DOHH2 (cell line): Measurements from ENCODE around the gene ZNF648.

Source experiments
- H3F3A ChIP-seq: fragments of 200-600 bp; sonication (generic), shearing (Covaris generic); 2 replicates; pipeline ENCODE4 v1.6.0; 2016; ENCODE audit warnings: antibody characterized with exemption, mild to moderate bottlenecking; ENCODE audit not compliant: control insufficient read depth, insufficient read depth
- H3K27ac ChIP-seq: fragments of 200-600 bp; sonication (generic); 2 replicates; pipeline ENCODE4 v1.5.1; 2014; ENCODE audit warnings: low read depth, mild to moderate bottlenecking, low read length, moderate library complexity
- H3K27me3 ChIP-seq: fragments of 200-600 bp; sonication (generic); 2 replicates; pipeline ENCODE4 v1.6.1; 2014; ENCODE audit warnings: mild to moderate bottlenecking, low read length, mixed read lengths; ENCODE audit not compliant: control insufficient read depth
- H3K36me3 ChIP-seq: fragments of 200-600 bp; sonication (generic); 2 replicates; pipeline ENCODE4 v1.6.1; 2014; ENCODE audit warnings: mild to moderate bottlenecking, low read length, moderate library complexity, mixed read lengths; ENCODE audit not compliant: control insufficient read depth
- H3K4me1 ChIP-seq: fragments of 200-600 bp; sonication (generic); 2 replicates; pipeline ENCODE4 v1.6.1; 2014; ENCODE audit warnings: mild to moderate bottlenecking, low read length, mixed read lengths; ENCODE audit not compliant: control insufficient read depth
- H3K4me2 ChIP-seq: fragments of 200-600 bp; sonication (generic); 2 replicates; pipeline ENCODE4 v1.6.0; 2014; ENCODE audit warnings: mild to moderate bottlenecking, low read length, moderate library complexity
- H3K4me3 ChIP-seq: fragments of 200-600 bp; sonication (generic); 2 replicates; pipeline ENCODE4 v1.5.1; 2014; ENCODE audit warnings: mild to moderate bottlenecking, low read length, mixed read lengths
- H3K79me2 ChIP-seq: fragments of 200-600 bp; sonication (generic); 2 replicates; pipeline ENCODE4 v1.6.1; 2014; ENCODE audit warnings: mild to moderate bottlenecking, low read length, mixed read lengths; ENCODE audit not compliant: control insufficient read depth
- H3K9me2 ChIP-seq: fragments of 200-600 bp; sonication (generic); replicated peaks from 2 replicates; pipeline ENCODE4 v1.6.1; 2014; ENCODE audit warnings: mild to moderate bottlenecking, low read length, mixed read lengths; ENCODE audit not compliant: control insufficient read depth
- H3K9me3 ChIP-seq: fragments of 200-600 bp; sonication (generic); 2 replicates; pipeline ENCODE4 v1.6.1; 2014; ENCODE audit warnings: antibody characterized with exemption, low read length, mixed read lengths; ENCODE audit not compliant: control insufficient read depth, insufficient read depth
- H4K20me1 ChIP-seq: fragments of 200-600 bp; sonication (generic); 2 replicates; pipeline ENCODE4 v1.6.0; 2014; ENCODE audit warnings: low read depth, mild to moderate bottlenecking, antibody characterized with exemption, low read length, moderate library complexity; ENCODE audit not compliant: control insufficient read depth, insufficient read depth
- EZH2phosphoT487 ChIP-seq: fragments of 200-600 bp; sonication (generic); IDR thresholded peaks from 2 replicates; pipeline ENCODE4 v1.6.1; 2017; ENCODE audit warnings: borderline replicate concordance, mild to moderate bottlenecking, antibody characterized with exemption, low read length, moderate library complexity, mixed read lengths
- TF ChIP-seq, protein P1 (sequence below): fragments of 200-600 bp; sonication (generic); IDR thresholded peaks from one replicate; pipeline ENCODE4 v1.5.1; 2014; ENCODE audit warnings: antibody characterized with exemption, mild to moderate bottlenecking, low read depth, low read length; ENCODE audit not compliant: poor library complexity, severe bottlenecking

ZNF648 gene

DNA sequence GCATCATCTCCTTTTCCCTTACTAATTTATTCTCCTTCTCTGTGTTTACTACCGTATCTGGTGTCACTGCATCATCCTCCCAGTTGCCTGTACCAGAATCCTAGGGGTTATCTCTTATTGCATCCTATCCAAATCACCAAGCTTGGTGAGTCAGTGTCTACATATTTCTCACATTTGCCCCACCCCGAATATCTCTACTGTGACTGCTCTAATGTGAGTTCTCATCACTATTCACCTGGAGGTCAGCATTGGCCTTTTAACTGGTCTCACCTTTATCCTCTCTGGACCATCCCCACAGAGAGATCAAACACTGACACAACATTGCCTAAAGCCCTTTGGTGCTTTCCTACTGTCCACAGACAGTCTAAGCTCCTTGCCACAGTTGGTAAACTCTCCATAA, 45.7 kb upstream of the ZNF648 start:
- Histone ChIP-seq H3F3A (no peaks in the 10 kb centered on the region), H3K4me2 (no peak overlapping the region), H3K9me2 (no peaks in the 10 kb centered on the region), H3K27ac (no peak overlapping the region), H3K9me3 (no peaks in the 10 kb centered on the region), H3K36me3 (no peaks in the 10 kb centered on the region), H4K20me1 (no peaks in the 10 kb centered on the region), H3K4me3 (no peak overlapping the region), H3K4me1 (no peaks in the 10 kb centered on the region), H3K27me3 (0 out of 2 replicates have a peak, but pooled peaks cover 3% of the 10 kb centered on the region), H3K79me2 (no peaks in the 10 kb centered on the region)
- TF ChIP-seq, protein P1, sequence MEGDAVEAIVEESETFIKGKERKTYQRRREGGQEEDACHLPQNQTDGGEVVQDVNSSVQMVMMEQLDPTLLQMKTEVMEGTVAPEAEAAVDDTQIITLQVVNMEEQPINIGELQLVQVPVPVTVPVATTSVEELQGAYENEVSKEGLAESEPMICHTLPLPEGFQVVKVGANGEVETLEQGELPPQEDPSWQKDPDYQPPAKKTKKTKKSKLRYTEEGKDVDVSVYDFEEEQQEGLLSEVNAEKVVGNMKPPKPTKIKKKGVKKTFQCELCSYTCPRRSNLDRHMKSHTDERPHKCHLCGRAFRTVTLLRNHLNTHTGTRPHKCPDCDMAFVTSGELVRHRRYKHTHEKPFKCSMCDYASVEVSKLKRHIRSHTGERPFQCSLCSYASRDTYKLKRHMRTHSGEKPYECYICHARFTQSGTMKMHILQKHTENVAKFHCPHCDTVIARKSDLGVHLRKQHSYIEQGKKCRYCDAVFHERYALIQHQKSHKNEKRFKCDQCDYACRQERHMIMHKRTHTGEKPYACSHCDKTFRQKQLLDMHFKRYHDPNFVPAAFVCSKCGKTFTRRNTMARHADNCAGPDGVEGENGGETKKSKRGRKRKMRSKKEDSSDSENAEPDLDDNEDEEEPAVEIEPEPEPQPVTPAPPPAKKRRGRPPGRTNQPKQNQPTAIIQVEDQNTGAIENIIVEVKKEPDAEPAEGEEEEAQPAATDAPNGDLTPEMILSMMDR: no peak
- no peak for TF ChIP-seq EZH2phosphoT487

DNA sequence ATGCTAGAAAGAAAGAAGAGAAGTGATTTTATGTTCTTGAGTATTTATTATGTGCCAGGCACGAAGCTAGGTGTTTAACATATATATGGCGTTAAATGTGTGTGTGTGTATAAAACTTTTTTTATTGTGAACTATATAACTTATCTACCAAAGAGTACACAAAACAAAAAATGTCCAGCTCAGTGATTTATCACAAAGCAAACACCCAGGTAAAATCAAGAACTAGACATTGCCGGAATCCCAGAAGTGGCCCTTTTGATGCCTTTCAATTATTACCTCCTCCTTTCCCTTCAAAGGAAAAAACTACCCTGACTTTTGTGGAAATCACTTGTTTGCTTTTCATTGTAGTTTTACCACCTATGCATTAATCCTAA, 40.5 kb upstream of the ZNF648 start:
- Histone ChIP-seq H3K9me2 (no peaks in the 10 kb centered on the region), H3F3A (no peaks in the 10 kb centered on the region), H3K4me1 (no peaks in the 10 kb centered on the region), H3K4me3 (no peak overlapping the region), H3K36me3 (no peaks in the 10 kb centered on the region), H3K27ac (no peak overlapping the region), H4K20me1 (no peaks in the 10 kb centered on the region), H3K79me2 (no peaks in the 10 kb centered on the region), H3K9me3 (no peaks in the 10 kb centered on the region), H3K27me3 (peaks cover 2% of the 10 kb centered on the region; the same call in 1 of the 2 replicates), H3K4me2 (no peak overlapping the region)
- no peak for TF ChIP-seq EZH2phosphoT487
- TF ChIP-seq, protein P1: no peak

DNA sequence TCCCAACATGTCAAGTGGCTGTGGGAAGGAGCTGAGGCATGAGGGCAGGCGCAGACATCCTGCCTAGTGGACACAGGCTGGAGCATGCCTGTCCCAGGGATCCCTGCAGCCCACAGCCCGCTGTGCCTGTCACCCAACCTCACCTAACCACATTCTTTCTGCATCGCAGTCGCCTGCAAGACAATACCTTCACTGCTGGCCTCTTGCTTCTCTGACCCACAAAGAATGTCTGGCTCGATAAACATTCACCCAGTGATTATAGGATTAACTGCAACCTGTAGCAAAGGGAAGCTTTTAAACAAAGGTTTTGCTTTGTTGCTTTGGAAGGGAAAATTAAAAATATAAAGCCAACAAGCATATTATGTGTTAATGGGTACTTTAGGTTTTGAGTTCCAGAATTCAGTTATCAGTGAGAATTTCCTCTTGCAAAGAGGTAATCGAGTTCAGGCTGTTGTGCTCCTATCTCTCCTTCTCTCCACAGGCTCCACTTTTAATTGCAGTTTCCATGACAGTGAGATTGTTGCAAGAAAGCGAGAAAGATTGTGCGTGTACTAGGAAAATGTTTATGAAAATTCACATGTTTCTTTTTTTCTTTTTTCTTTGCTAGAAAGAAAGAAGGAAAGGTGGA, 40.0 kb upstream of the ZNF648 start:
- Histone ChIP-seq H3K9me2 (no peaks in the 10 kb centered on the region), H3K27me3 (no peaks in the 10 kb centered on the region; the same call in 1 of the 2 replicates), H3K9me3 (no peaks in the 10 kb centered on the region), H4K20me1 (no peaks in the 10 kb centered on the region), H3K27ac (no peak overlapping the region), H3F3A (no peaks in the 10 kb centered on the region), H3K4me2 (no peak overlapping the region), H3K36me3 (no peaks in the 10 kb centered on the region), H3K79me2 (no peaks in the 10 kb centered on the region), H3K4me3 (no peak overlapping the region), H3K4me1 (no peaks in the 10 kb centered on the region)
- TF ChIP-seq EZH2phosphoT487: no peak
- TF ChIP-seq, protein P1: no peak
